Kidney capillary endothelial cell (primary cell): Measurements from ENCODE around the gene PCBP3.
"Not testable (repeated sequence)": the region's sequence is repeated elsewhere in the genome, so short reads cannot be mapped to it uniquely, and the experiment has no call there.

Source experiments
- DNase-seq: peaks from one replicate; pipeline ENCODE4 v3.0.0-alpha.2; 2018; ENCODE audit warnings: low spot score

The PCBP3 gene

GRCh38 chr21:45827881-45828579 is 184.5 kb downstream of the PCBP3 start:
- no peak for DNase-seq

DNA sequence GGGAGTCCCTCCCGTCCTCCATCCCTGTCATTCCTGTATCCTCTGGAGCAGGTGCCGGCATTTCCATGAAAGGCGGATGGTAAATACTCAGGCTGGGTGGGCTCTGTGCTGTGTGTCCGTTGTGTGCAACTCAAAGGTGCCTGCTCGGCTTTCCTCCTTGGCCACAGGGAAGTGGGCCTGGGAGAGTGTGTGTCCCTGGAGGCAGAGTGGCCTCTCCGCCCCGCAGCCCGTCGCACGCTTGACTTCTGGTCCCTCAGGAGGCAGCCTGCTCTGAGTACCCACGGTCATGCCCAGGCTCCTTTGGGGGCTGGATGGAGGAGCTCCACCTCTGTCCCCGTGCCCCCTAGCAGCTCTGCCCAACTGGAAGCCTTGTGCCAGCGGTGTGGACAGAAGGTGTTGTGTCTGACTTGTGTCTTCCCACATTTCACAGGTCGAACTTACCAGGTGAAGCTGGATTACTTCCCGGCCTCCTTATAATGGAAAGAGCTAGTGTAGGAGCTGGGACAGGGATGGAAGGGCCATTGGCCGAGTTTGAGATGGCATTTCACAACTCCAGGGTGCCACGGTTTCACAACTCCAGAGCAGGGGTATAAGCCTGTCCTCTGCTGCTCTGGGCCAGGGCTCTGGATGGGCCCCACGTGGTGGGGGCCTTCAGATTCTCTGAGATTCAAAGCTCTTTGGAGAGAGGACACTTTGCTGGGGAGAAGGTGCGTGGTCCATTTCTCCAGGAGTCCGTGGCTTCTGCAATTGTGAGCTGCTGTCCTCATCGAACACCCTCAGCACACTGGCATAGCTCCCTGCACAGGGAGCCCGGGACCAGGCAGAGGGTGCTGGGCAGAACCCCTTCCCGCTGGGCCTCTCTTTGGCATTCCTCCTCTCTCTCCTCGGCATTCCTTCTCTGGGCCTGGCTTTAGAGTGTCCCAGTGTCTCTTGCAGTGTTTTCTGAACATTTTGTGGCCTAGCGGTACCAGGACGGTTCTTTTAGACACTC is 185.3 kb downstream of the PCBP3 start:
- DNase-seq, result no peak

GRCh38 chr21:45829668-45830067 is 186.1 kb downstream of the PCBP3 start:
- DNase-seq, result no peak

DNA sequence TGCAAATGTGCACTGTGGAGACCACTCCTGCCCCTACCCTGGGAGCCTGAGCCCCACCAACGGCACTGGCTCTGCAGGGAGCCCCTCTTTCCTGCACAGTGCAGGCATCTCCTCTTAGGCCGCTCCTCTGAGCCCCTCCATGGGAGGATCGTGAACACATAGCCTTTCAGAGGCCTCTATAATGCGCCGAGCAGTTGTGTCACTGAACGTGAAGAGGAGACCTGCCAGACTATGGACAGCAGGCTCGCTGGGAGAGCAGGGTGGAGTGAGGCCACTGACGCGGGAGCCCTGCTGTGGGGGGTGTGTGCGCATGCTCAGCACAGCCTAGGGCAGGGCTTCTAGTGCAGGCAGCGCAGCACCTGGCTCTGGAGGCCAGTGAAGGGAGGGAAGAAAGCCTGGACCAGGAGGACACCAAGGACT is 186.7 kb downstream of the PCBP3 start:
- DNase-seq, result no peak

GRCh38 chr21:45830720-45831366 is 187.3 kb downstream of the PCBP3 start:
- no peak for DNase-seq

DNA sequence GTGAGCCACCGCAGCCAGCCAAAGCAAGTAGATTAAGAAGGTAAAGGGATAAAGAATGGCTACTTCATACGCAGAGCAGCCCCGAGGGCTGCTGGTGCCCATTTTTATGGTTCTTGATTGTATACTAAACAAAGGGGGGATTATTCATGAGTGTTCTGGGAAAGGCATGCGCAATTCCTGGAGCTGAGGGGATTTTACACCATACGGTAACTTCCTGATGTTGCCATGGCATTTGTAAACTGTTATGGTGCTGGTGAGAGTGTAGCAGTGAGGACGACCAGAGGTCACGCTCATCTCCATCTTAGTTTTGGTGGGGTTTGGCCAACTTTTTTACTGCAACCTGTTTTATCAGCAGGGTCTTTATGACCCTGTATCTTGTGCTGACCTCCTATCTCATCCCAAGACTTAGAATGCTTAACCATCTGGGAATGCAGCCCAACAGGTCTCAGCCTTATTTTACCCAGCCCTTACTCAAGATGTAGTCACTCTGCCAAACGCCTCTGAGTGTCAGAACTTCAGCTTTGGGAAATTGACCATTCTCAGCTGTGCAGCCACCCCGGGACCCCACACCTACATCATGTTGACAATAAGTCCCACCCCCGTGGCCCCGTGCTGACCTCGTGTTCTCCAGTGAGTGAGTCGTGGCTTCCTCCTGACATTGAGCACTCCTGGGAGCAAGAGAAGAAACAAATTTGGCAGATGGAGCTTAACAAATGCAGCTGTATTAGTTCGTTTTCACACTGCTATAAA is 188.6 kb downstream of the PCBP3 start:
- DNase-seq, result no peak

- DNase-seq, result not testable (repeated sequence)
These were observed 189.3 kb downstream of the PCBP3 start for GRCh38 chr21:45832741-45833235.

DNA sequence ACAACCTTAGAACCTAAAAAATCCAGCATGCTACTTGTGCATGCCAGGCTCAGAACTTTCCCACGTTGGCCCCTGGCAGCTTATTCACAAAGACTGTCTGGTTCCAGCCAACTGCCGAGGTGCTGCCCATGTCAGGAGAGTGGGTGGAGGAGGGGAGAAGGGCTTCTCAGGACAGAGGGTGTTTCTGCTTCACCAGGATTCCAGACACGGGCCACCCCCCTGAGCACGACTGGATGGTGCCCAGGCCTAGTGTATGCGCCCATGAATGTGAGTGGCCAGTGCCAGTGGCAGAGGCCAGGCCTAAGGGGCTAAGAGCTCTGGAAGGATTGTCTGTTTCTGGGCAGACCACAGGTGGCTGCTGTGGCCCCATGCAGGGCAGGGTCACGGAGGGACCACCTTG is 189.9 kb downstream of the PCBP3 start:
- no peak for DNase-seq

GRCh38 chr21:45834026-45834715 is 190.6 kb downstream of the PCBP3 start:
- DNase-seq, result no peak

DNA sequence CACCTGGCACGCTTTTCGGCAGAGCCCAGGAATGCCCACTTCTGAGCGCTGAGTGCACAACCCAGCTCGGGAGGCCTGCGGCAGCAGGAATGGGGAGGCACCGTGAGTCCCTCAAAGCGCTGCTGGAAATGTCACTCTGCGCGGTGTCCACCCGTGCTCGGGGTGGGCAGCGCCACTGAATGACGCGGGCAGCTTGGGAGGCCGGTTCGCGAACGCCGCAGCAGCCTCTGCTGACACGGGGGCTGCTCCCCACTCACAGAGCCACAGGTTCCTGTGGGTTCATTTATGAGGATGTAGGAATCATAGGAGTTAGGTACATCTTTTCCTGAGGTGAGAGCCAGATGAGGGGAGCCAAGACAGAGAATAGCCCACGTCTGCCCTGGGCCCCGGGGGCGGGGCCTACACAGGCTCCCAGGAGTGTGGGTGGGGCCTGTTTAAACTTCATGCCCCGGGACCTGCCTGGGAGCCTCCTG is 191.3 kb downstream of the PCBP3 start:
- no peak for DNase-seq

- no peak for DNase-seq
These were observed 192.1 kb downstream of the PCBP3 start for GRCh38 chr21:45835301-45836267.

DNA sequence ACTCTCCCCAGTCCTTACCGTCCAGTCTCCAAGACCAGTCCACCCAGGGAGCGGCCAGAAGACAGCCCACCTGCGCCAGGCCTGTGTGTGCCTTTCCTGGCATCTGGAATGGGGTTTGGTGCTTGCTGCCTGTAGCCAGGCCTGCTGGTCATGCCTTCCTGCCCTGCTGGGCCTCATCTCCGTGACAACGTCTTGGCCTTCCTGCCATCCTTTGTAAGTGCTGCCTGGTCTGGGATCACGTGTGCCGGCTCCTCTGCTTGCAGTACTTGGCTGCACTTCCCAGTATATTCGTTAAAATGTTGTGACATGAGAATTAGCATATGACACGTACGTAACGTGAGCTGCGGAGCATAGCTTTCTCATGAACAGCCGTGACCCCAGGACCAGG is 192.7 kb downstream of the PCBP3 start:
- DNase-seq, result peak; percentile 7

- DNase-seq, result no peak
These were observed 193.5 kb downstream of the PCBP3 start for GRCh38 chr21:45836694-45837670.

DNA sequence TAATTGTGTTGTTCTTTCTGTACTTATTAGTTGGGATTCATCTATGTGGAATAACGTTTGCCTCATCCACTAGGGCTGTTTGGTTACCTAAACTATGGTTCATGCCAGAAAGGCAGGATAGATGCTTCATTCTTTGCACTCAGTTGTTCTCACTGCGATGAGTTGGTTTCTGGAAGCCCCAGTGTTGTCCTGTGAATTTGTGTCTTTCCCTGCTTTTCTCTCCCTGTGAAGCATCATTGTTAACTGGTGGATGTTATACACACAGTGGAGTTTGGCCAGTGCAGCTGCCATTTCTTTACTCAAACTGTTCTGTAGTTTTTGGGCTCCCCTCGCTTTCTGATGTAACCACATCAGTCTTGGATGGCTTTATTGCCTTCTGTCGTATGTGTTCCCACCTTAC is 194.4 kb downstream of the PCBP3 start:
- no peak for DNase-seq

- no peak for DNase-seq
These were observed 195.1 kb downstream of the PCBP3 start for GRCh38 chr21:45838634-45839033.

DNA sequence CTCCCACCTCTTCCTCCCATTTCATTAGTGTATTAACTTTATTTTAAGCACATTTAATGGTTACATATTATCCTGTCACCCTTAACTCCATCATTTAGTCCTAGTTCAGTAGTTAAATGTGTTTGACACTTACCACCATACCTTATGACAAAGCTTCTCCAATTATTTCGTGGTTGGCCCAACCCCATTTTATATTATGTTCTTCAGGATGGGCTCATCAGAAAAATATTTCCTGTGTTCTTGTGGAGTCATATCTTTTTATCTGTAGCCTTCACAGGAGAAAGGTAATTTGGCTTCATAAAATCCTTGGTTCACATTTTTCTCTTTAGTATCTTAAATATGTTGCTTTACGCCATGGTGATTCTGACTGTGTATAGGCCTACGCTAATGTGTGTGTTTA is 195.7 kb downstream of the PCBP3 start:
- no peak for DNase-seq

GRCh38 chr21:45841033-45841432 is 197.5 kb downstream of the PCBP3 start:
- no peak for DNase-seq

DNA sequence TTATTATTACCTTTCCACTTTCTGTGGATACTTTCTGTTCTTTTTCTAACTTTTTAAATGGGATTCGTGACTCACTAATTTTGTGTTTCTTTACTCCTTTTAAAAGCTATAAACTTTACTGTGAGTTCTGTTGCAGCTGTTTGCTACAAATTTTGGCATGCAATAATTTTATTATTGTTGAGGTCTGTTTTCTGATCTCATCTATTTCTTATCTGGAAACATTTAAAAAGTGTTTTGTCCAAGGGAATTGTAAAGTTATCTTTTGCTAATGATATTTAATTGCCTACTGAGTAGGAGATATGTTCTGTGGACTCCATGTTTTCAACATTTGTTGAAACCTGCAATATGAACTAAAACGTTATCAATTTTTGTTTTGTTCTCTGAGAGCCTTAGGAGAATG is 199.9 kb downstream of the PCBP3 start:
- DNase-seq, result no peak

DNA sequence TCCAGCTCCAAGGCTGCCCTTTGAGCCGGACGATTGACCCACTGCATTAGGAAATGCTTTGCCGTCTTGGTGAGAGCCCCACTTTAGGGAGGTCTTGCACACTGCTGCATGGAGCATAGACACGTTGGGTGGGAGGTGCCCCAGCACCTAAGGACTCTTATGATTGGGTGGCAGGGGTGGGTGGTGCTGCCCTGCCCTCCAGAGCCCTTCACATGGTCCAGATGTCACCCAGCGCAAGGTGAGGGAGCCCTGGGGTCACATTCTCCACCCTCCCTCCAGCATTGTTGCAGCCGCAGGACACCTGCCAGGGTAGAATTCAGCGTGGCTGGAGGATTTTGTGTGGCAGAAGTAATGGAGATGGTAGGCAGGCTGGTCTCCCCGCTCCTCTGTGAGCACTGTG is 200.7 kb downstream of the PCBP3 start:
- no peak for DNase-seq
